Activated naive CD4-positive, alpha-beta T cell treated with anti-CD3 and anti-CD28 coated beads, Interleukin-2, amount 50 U/mL, for 24 hours (primary cell): ENCODE measurements around the gene NDRG4.

Source experiments
- H3K27ac Mint-ChIP-seq: one replicate; pipeline ENCODE4 v1.8.0; 2021; ENCODE audit warnings: mild to moderate bottlenecking, mixed read lengths
- H3K27me3 Mint-ChIP-seq: one replicate; pipeline ENCODE4 v1.8.0; 2021; ENCODE audit warnings: mixed read lengths
- H3K36me3 Mint-ChIP-seq: one replicate; pipeline ENCODE4 v1.8.0; 2021; ENCODE audit warnings: mixed read lengths
- H3K4me1 Mint-ChIP-seq: one replicate; pipeline ENCODE4 v1.8.0; 2021; ENCODE audit warnings: mixed read lengths
- H3K4me3 Mint-ChIP-seq: one replicate; pipeline ENCODE4 v1.8.0; 2021; ENCODE audit warnings: mild to moderate bottlenecking, mixed read lengths
- H3K9me3 Mint-ChIP-seq: one replicate; pipeline ENCODE4 v1.8.0; 2021; ENCODE audit warnings: mixed read lengths

NDRG4 gene

DNA sequence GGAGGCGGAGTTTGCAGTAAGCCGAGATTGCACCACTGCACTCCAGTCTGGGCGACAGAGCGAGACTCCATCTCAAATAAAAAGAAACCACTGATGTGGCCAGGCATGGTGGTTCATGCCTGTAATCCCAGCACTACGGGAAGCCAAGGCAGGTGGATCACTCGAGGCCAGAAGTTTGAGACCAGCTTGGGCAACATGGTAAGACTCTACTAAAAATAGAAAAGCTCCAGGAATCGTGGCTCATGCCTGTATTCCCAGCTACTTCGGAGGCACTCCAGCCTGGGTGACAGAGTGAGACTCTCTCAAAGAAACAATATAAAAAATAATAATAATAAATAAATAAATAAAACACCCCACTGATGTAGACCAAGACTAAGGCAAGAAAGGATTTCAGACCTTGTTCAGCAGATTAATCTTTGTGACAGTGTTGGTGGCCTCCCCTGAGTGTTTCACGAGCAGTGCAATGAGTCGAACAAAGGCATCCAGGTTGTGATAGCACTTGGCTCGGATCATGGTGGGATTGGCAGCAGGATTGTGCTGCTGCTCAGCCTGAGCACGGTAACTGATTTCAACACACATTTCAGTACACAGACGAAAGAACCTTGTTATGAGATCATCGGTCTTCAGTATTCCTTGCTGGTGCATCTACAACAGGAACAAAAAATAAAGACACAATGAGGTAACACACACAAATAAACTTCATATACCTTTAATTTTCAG, 34.0 kb downstream of the NDRG4 start:
- Mint-ChIP-seq H3K4me1 (peaks cover 4% of the 10 kb centered on the region), H3K27me3 (no peaks in the 10 kb centered on the region), H3K27ac (no peak overlapping the region), H3K9me3 (no peaks in the 10 kb centered on the region), H3K36me3 (peaks cover 30% of the 10 kb centered on the region), H3K4me3 (no peak overlapping the region)

DNA sequence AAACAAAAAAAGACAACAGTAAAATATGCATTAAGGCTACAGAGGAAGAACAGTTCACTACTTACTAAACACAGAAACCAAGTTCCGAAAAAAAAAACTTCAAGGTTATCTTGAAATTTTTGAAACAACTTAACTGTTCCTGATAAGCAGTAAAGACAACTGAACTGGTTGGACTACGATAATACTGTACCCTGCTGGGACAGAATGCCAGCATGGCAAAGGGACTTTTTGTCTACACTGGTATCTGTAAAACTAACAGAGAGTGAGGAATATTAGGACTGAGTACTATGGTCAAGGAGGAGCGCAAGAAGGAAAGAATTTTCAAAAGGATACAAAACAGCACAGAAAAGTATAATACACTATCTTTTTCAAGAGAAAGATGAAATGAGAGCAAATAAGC, 35.2 kb downstream of the NDRG4 start:
- Mint-ChIP-seq H3K36me3 (peaks cover 34% of the 10 kb centered on the region), H3K27ac (no peak overlapping the region), H3K4me1 (peaks cover 4% of the 10 kb centered on the region), H3K9me3 (no peaks in the 10 kb centered on the region), H3K27me3 (no peaks in the 10 kb centered on the region), H3K4me3 (no peak overlapping the region)

DNA sequence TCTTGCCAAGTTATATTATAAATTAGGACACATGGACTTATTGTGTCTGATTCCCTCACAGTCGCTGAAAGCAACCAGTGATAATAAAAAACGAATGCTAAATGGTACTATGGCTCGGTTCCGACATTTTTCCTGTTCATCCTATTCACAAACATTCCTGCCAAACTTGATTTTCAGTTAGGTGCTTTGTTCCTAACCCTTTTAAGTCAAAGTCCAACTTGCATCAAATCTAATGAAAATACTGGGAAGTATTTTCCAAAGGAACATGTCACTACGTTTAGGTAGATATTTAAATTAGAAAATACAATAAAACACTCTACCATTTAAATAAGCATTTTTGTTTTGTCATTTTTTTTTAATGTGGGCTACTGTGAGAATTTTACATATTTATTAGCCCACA, 36.3 kb downstream of the NDRG4 start:
- H3K27me3 Mint-ChIP-seq, result no peaks in the 10 kb centered on the region
- no peaks in the 10 kb centered on the region for H3K9me3 Mint-ChIP-seq
- no peak overlapping the region for H3K27ac Mint-ChIP-seq
- peaks cover 4% of the 10 kb centered on the region for H3K4me1 Mint-ChIP-seq
- H3K36me3 Mint-ChIP-seq, result peaks cover 31% of the 10 kb centered on the region
- H3K4me3 Mint-ChIP-seq, result no peak overlapping the region

DNA sequence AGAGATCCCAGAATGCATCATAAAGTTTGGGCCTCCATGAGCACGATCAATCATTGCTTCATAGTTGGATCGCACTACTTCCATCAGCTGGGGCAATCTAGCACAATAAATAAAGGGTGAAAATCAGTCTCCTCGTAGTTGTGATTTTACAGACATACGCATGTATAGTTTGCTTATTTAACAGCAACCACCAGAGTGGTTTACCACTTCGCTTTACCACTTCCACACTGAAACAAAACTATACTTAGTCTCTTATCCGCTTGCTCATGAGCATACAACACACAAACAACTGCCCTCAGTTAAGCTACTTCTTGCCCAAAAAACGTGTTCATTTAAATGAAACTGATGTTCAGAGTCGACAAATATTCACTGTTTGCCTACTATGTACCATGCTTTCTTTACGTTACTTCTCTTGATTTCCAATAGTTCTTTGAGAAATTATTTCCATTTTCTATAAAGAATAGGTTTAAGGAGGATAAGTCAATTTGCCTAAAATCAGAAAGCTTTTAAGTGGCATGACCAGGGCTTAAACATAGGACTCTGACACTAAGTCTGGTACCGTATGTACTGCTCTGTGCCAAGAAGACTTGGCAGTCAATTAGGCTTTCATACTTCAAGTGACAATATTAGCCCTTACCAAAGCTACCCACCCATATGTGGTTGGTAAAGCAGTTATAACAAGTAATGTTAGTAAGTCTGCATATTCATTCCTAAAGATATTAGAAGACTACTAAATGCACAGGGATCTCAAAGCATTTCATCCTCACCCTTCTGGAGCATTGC, 37.4 kb downstream of the NDRG4 start:
- peaks cover 4% of the 10 kb centered on the region for H3K4me1 Mint-ChIP-seq
- H3K36me3 Mint-ChIP-seq, result peaks cover 30% of the 10 kb centered on the region
- no peak overlapping the region for H3K27ac Mint-ChIP-seq
- no peaks in the 10 kb centered on the region for H3K27me3 Mint-ChIP-seq
- no peak overlapping the region for H3K4me3 Mint-ChIP-seq
- no peaks in the 10 kb centered on the region for H3K9me3 Mint-ChIP-seq

DNA sequence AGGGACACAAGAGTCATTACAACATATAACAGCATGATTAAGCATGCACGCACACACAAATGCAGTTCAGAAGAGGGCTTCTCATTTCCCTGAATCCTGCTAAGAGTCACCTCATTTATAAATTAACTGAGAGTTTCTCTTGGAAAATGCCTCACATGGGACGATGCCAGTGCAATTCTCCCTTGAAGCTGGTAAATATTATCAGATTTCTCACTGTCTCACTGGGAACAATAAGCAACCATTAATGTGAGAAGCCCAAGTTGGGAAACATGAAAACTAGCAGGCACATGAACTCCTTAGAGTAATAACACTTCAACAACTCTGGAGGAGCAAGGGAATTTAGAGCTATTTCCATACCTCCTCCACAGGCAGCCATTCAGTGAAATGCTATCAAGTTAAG, 41.8 kb downstream of the NDRG4 start:
- Mint-ChIP-seq H3K27ac (peak overlapping the region; percentile 30), H3K4me1 (peaks cover 4% of the 10 kb centered on the region), H3K4me3 (no peak overlapping the region), H3K9me3 (no peaks in the 10 kb centered on the region), H3K36me3 (peaks cover 23% of the 10 kb centered on the region), H3K27me3 (no peaks in the 10 kb centered on the region)

DNA sequence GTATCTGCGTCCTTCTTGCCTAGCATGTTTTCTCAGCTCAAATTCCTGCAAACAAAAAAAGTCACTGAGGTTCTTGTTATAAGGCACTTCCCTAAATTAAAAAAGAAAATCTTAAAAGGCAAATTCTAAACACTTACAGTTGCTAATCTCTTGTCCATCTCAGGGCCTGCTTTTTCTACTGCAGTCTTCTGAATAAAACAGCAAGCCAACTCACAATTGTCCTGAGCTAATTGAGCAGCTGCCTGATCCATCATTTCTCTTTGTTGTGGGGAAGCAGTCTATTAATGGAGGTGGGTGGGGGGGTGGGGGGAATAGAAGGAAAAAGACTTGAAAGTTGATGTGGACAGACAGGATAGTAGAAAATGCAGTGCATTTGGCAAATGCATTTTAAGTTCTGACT, 42.3 kb downstream of the NDRG4 start:
- Mint-ChIP-seq H3K4me3 (no peak overlapping the region), H3K9me3 (no peaks in the 10 kb centered on the region), H3K27me3 (no peaks in the 10 kb centered on the region), H3K27ac (no peak overlapping the region), H3K36me3 (peaks cover 25% of the 10 kb centered on the region), H3K4me1 (peaks cover 9% of the 10 kb centered on the region)

DNA sequence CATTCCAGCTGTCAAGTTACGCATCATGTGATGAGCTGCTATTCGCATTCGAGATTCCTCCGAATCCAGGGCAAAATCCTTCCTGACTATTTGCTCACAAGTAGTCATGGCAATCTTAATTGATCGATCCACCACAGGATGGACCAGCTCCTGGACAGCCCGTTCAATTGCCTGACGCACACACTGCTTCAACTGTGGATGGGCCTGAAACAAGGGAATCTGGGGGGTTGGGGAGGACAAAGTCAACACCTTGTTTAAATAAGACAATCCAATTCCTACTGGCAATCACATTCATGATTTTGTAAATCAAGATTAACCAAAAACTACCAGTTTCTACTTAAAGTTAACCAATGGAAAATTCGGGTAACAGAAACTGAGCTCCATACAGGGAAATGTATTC, 43.7 kb downstream of the NDRG4 start:
- peaks cover 19% of the 10 kb centered on the region for H3K36me3 Mint-ChIP-seq
- no peak overlapping the region for H3K27ac Mint-ChIP-seq
- no peaks in the 10 kb centered on the region for H3K9me3 Mint-ChIP-seq
- peaks cover 11% of the 10 kb centered on the region for H3K4me1 Mint-ChIP-seq
- no peaks in the 10 kb centered on the region for H3K27me3 Mint-ChIP-seq
- no peak overlapping the region for H3K4me3 Mint-ChIP-seq

DNA sequence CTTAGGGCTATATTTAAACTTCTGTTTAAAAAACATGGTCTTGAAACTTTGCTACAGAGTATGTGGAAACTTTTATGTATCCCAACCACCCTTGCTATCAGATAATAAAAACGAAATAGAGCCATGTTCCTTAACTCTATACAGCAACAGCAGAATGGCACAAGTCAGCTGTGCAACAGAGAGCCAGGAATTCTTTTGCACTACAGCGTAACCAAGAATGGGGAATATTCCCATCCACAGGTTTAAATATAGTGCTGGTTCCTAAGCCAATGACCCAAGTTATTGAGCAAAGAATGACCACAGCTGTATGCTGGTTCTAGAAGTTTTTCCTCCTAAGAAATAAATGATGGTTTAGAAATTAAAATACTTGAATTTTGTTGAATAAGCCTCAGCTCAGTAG, 48.4 kb downstream of the NDRG4 start:
- H3K9me3 Mint-ChIP-seq, result no peaks in the 10 kb centered on the region
- H3K27me3 Mint-ChIP-seq, result no peaks in the 10 kb centered on the region
- H3K27ac Mint-ChIP-seq, result no peak overlapping the region
- H3K36me3 Mint-ChIP-seq, result peaks cover 16% of the 10 kb centered on the region
- H3K4me3 Mint-ChIP-seq, result no peak overlapping the region
- peaks cover 11% of the 10 kb centered on the region for H3K4me1 Mint-ChIP-seq

DNA sequence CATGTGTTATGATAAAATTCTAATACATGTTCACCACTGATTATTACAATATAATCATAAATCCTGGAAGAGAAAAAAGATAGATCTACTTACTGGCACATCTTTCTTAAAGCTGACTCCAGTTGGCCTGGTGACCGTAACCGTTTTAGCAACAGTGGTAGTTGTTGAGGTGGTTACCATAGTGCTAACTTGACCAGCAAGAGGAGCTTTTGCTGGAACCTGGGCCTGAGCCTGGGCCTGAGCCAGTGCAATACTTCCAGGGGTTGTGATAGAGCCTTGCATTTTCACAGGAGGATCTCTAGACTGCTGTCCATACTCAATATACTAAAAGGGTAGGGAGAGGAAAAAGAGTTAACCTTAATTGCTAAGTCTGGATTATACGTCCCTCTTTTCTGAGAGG, 51.6 kb downstream of the NDRG4 start:
- H3K36me3 Mint-ChIP-seq, result peaks cover 17% of the 10 kb centered on the region

DNA sequence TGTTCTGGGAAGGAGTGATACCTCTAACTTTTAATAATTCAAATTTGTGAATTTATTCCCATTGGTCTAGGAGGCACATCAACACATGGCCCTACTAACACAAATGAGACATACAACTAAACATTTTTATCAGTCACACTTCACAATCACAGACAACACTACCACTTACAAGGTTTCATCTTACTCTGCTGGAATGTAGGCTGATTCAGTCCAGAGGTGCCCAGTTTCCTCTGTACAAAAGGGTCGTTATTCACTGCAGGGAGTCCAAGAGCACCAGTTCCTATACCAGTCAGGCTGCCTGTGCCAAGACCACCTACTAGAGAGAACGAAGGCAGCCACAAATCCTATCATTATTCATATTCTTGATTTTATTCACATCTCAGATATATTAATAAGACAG, 56.7 kb downstream of the NDRG4 start:
- Mint-ChIP-seq H3K27ac (peak overlapping the region; percentile 17), H3K27me3 (no peaks in the 10 kb centered on the region), H3K9me3 (no peaks in the 10 kb centered on the region), H3K36me3 (peaks cover 19% of the 10 kb centered on the region), H3K4me3 (no peak overlapping the region), H3K4me1 (no peaks in the 10 kb centered on the region)

More for the DNA sequence above, 51.6 kb downstream of the NDRG4 start:
- H3K4me1 Mint-ChIP-seq, result peaks cover 8% of the 10 kb centered on the region
- no peak overlapping the region for H3K4me3 Mint-ChIP-seq
- no peaks in the 10 kb centered on the region for H3K9me3 Mint-ChIP-seq
- no peaks in the 10 kb centered on the region for H3K27me3 Mint-ChIP-seq
- no peak overlapping the region for H3K27ac Mint-ChIP-seq
